Thyroid gland (tissue), 4 donors: ENCODE data around the gene NAA35.

Experiments used
- CTCF ChIP-seq, 6 experiments: fragments of 200-600 bp in 3 of 6; fragments of 450-650 bp in 3 of 6; sonication (generic) in 3 of 6; IDR thresholded peaks; one replicate each; pipeline ENCODE4 v1.5.1; 2016 to 2019; ENCODE audit warnings: antibody characterized with exemption in 6 of 6, mild to moderate bottlenecking in 2 of 6, inconsistent platforms in 1 of 6, moderate library complexity in 1 of 6
- POLR2A ChIP-seq, 2 donors: fragments of 450-650 bp; IDR thresholded peaks; one replicate each; pipeline ENCODE4 v1.6.1; 2017; ENCODE audit warnings: antibody characterized with exemption in 2 of 2, mild to moderate bottlenecking in 2 of 2, moderate library complexity in 1 of 2

- TF ChIP-seq POLR2A (IDR thresholded peaks at IDR 0.05) (no peak), CTCF (IDR thresholded peaks at IDR 0.05) (no peak)
These were observed 113.7 kb downstream of the NAA35 start for GRCh38 chr9:86054695-86055094.
